Type B pancreatic cell (in vitro differentiated cells): Measurements from ENCODE around the gene ACTMAP. TPM values are rescaled to one million over a fixed set of nuclear protein-coding genes. Genes with fewer than 3 reads are reported as not detected.

ENCODE experiments used
- DNase-seq: peaks from one replicate; pipeline ENCODE4 v3.0.0; 2021; ENCODE audit warnings: mixed read lengths; ENCODE audit not compliant: unreplicated experiment; ENCODE audit errors: extremely low spot score
- H3K27ac Mint-ChIP-seq: 2 replicates; pipeline ENCODE4 v1.8.0; 2021; ENCODE audit warnings: mild to moderate bottlenecking, mixed read lengths
- H3K27me3 Mint-ChIP-seq: 2 replicates; pipeline ENCODE4 v1.8.0; 2021; ENCODE audit warnings: mixed read lengths
- H3K36me3 Mint-ChIP-seq: 2 replicates; pipeline ENCODE4 v1.8.0; 2021; ENCODE audit warnings: mixed read lengths
- H3K4me1 Mint-ChIP-seq: one replicate; pipeline ENCODE4 v1.8.0; 2021; ENCODE audit warnings: mixed read lengths; ENCODE audit not compliant: unreplicated experiment
- H3K4me3 Mint-ChIP-seq: 2 replicates; pipeline ENCODE4 v1.8.0; 2021; ENCODE audit warnings: mild to moderate bottlenecking, mixed read lengths
- H3K9me3 Mint-ChIP-seq: 2 replicates; pipeline ENCODE4 v1.8.0; 2021; ENCODE audit warnings: mixed read lengths
- CTCF ChIP-seq: fragments of 200-600 bp; sonication (generic); conservative IDR thresholded peaks from 2 replicates; pipeline ENCODE4 v1.5.0; 2021; ENCODE audit warnings: antibody characterized with exemption, mild to moderate bottlenecking
- total RNA-seq: library from RNA; stranded (reverse); gene quantifications from 2 replicates; pipeline ENCODE4 v1.2.1, GENCODE V29; 2021; ENCODE audit warnings: low replicate concordance

Gene ACTMAP
- total RNA-seq, 1 donor from 2014 or later: 16.0 TPM

GRCh38 chr19:40691421-40692211 lies 58.7 kb downstream of the ACTMAP start:
- Mint-ChIP-seq H3K27me3 (no peaks in the 10 kb centered on the region), H3K4me3 (peak overlapping the region; percentile 45), H3K9me3 (no peaks in the 10 kb centered on the region), H3K4me1 (no peaks in the 10 kb centered on the region), H3K36me3 (no peaks in the 10 kb centered on the region), H3K27ac (peak overlapping the region; percentile 56)
- TF ChIP-seq CTCF: no peak
- DNase-seq: no peak

Other genes with a start within 250 kb of the ACTMAP start
- gene SHKBP1, start 173.6 kb downstream of the ACTMAP start, total RNA-seq: 54.6 and 55.4 TPM in 2 replicates
- 31.8 and 145 TPM in 2 replicates for gene LTBP4, start 149.1 kb downstream of the ACTMAP start, total RNA-seq
- gene NUMBL, start 59.8 kb downstream of the ACTMAP start, total RNA-seq: 16.2 and 28.9 TPM in 2 replicates
- gene COQ8B, start 33.6 kb downstream of the ACTMAP start, total RNA-seq: 39.9 and 48.4 TPM in 2 replicates
- gene ITPKC, start 33.4 kb downstream of the ACTMAP start, total RNA-seq: 22.4 and 46.1 TPM in 2 replicates
- 79.6 and 130 TPM in 2 replicates for gene SNRPA, start 726 bp upstream of the ACTMAP start, total RNA-seq
- 1.7 and 3.2 TPM in 2 replicates for gene MIA, start 25.0 kb upstream of the ACTMAP start, total RNA-seq
- 10.4 and 12.4 TPM in 2 replicates for gene RAB4B, start 27.8 kb upstream of the ACTMAP start, total RNA-seq
- 83.4 and 83.8 TPM in 2 replicates for gene EGLN2, start 48.7 kb upstream of the ACTMAP start, total RNA-seq
- gene CYP2A6, start 100.0 kb upstream of the ACTMAP start, total RNA-seq: not detected in 2 replicates
- not detected in 2 replicates for gene CYP2A7, start 131.8 kb upstream of the ACTMAP start, total RNA-seq
- 0.53 and 1.2 TPM in 2 replicates for gene CYP2B6, start 240.8 kb upstream of the ACTMAP start, total RNA-seq